Gastroesophageal sphincter (tissue), 4 donors: ENCODE measurements around the gene GSTO1. TPM values are rescaled to one million over a fixed set of nuclear protein-coding genes. Genes with fewer than 3 reads are reported as not detected.
"Not testable (repeated sequence)": the region's sequence is repeated elsewhere in the genome, so short reads cannot be mapped to it uniquely, and the experiment has no call there.

ENCODE experiments used
- ATAC-seq: fragments of 150-250 bp; one replicate; pipeline ENCODE4 v1.9.1; 2016; ENCODE audit warnings: mild to moderate bottlenecking, moderate library complexity
- H3K27ac ChIP-seq, 4 donors: fragments of 200-600 bp; sonication (generic) in 3 of 4; 1 replicate in 3 of 4; 2 replicates in 1 of 4; pipeline ENCODE4 v1.5.1; 2016 to 2019
- H3K27me3 ChIP-seq: fragments of 200-600 bp; sonication (generic); one replicate; pipeline ENCODE4 v1.5.1; 2019
- H3K36me3 ChIP-seq, 2 donors: fragments of 200-600 bp; sonication (generic); one replicate each; pipeline ENCODE4 v1.5.1; 2019; ENCODE audit warnings: control low read depth in 1 of 2
- H3K4me1 ChIP-seq, 3 donors: fragments of 200-600 bp; sonication (generic); 1 replicate in 2 of 3; 2 replicates in 1 of 3; pipeline ENCODE4 v1.5.1; 2016 to 2019; ENCODE audit warnings: control low read depth in 2 of 3
- H3K4me3 ChIP-seq, 2 donors: fragments of 200-600 bp; sonication (generic); one replicate each; pipeline ENCODE4 v1.5.1; 2019; ENCODE audit warnings: mild to moderate bottlenecking in 1 of 2, moderate library complexity in 1 of 2
- H3K9me3 ChIP-seq, 3 donors: fragments of 200-600 bp; sonication (generic); one replicate each; pipeline ENCODE4 v1.5.1; 2017 to 2019; ENCODE audit warnings: control low read depth in 2 of 3
- EP300 ChIP-seq: sonication (generic); formaldehyde crosslinking; IDR thresholded peaks from one replicate; pipeline ENCODE4 v1.6.1; 2017; ENCODE audit warnings: antibody characterized with exemption, mild to moderate bottlenecking
- POLR2A ChIP-seq, 2 donors: fragments of 450-650 bp; IDR thresholded peaks; one replicate each; pipeline ENCODE4 v1.6.1; 2017; ENCODE audit warnings: antibody characterized with exemption in 2 of 2, mild to moderate bottlenecking in 2 of 2, moderate library complexity in 1 of 2
- POLR2AphosphoS5 ChIP-seq: sonication (generic); formaldehyde crosslinking; IDR thresholded peaks from one replicate; pipeline ENCODE4 v1.6.1; 2017; ENCODE audit warnings: antibody characterized with exemption
- WGBS, 2 donors: methylation state at CpG; one replicate each; pipeline ENCODE4 v1.1.5; 2018; ENCODE audit warnings: low coverage in 1 of 2; 5-methylcytosine and 5-hydroxymethylcytosine counted together
- total RNA-seq, 4 donors: library from RNA; depleted of rRNA; stranded (reverse); fragments of >200 nt; gene quantifications; one replicate each; pipeline ENCODE4 v1.1.0, GENCODE V29; 2016
- TF ChIP-seq, protein P1 (sequence below), 4 experiments: fragments of 200-600 bp in 2 of 4; fragments of 450-650 bp in 2 of 4; sonication (generic) in 1 of 4; IDR thresholded peaks; one replicate each; pipeline ENCODE4 v1.5.1; 2017 to 2019; ENCODE audit warnings: antibody characterized with exemption in 4 of 4, mild to moderate bottlenecking in 2 of 4, moderate library complexity in 2 of 4

GSTO1 gene
- total RNA-seq, 4 donors from 2014 or later, result 124 to 153 (median 149) TPM

DNA sequence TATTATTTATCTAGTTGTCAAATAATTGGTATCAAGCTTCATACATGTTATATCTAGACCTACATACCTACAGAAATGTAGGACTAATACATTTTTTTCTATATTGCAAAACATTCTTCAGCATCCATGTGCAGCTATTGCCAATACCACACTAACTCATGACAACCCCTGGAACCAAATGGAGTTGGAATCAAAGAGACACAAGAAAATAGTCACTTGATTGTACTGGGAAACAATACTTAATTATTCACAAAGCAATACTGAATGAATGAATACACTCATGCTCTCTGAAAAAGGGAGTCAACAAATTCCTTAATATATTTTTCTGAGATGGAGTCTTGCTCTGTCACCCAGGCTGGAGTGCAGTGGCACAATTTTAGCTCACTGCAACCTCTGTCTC lies 12.1 kb upstream of the GSTO1 start:
- TF ChIP-seq POLR2A (IDR thresholded peaks at IDR 0.05) (no peak), POLR2AphosphoS5 (no peak), EP300 (no peak)
- TF ChIP-seq, protein P1, sequence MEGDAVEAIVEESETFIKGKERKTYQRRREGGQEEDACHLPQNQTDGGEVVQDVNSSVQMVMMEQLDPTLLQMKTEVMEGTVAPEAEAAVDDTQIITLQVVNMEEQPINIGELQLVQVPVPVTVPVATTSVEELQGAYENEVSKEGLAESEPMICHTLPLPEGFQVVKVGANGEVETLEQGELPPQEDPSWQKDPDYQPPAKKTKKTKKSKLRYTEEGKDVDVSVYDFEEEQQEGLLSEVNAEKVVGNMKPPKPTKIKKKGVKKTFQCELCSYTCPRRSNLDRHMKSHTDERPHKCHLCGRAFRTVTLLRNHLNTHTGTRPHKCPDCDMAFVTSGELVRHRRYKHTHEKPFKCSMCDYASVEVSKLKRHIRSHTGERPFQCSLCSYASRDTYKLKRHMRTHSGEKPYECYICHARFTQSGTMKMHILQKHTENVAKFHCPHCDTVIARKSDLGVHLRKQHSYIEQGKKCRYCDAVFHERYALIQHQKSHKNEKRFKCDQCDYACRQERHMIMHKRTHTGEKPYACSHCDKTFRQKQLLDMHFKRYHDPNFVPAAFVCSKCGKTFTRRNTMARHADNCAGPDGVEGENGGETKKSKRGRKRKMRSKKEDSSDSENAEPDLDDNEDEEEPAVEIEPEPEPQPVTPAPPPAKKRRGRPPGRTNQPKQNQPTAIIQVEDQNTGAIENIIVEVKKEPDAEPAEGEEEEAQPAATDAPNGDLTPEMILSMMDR (IDR thresholded peaks at IDR 0.05), result no peak
- no peak overlapping the region for H3K4me3 ChIP-seq
- no peaks in the 10 kb centered on the region for H3K36me3 ChIP-seq
- no peaks in the 10 kb centered on the region for H3K9me3 ChIP-seq
- no peak overlapping the region for H3K27ac ChIP-seq
- H3K27me3 ChIP-seq, result peaks cover 15% of the 10 kb centered on the region
- H3K4me1 ChIP-seq, result no peaks in the 10 kb centered on the region
- no peak for ATAC-seq

- H3K9me3 ChIP-seq, H3K4me1 ChIP-seq, H3K36me3 ChIP-seq, H3K4me3 ChIP-seq, H3K27ac ChIP-seq, ATAC-seq: not testable (repeated sequence)
- WGBS, 2 donors, result 79 to 93% methylated on average over 2 to 3 of the region's 3 CpGs
- peaks cover 15% of the 10 kb centered on the region for H3K27me3 ChIP-seq
These were observed 11.7 kb upstream of the GSTO1 start for GRCh38 chr10:104243009-104243408.

GRCh38 chr10:104243512-104243911 lies 11.2 kb upstream of the GSTO1 start:
- 33 to 50% methylated on average over 5 of the region's 5 CpGs for WGBS, 2 donors
- TF ChIP-seq POLR2A (IDR thresholded peaks at IDR 0.05), result no peak
- no peak for TF ChIP-seq POLR2AphosphoS5
- TF ChIP-seq EP300, result no peak

GRCh38 chr10:104245066-104245632 lies 9.5 kb upstream of the GSTO1 start:
- Histone ChIP-seq H3K9me3 (no peaks in the 10 kb centered on the region), H3K27ac (no peak overlapping the region), H3K36me3 (no peaks in the 10 kb centered on the region), H3K4me1 (no peaks in the 10 kb centered on the region), H3K4me3 (no peak overlapping the region), H3K27me3 (peaks cover 15% of the 10 kb centered on the region)
- WGBS, 2 donors, result 100% methylated on average over 1 of the region's 34 CpGs; no CpG with 5 or more reads in 1 of the 2 donors
- TF ChIP-seq, protein P1 (IDR thresholded peaks at IDR 0.05), result no peak
- TF ChIP-seq EP300 (no peak), POLR2A (IDR thresholded peaks at IDR 0.05) (no peak), POLR2AphosphoS5 (no peak)
- no peak for ATAC-seq

More at GRCh38 chr10:104243512-104243911, 11.2 kb upstream of the GSTO1 start:
- no peak overlapping the region for H3K27ac ChIP-seq
- no peak overlapping the region for H3K4me3 ChIP-seq
- no peaks in the 10 kb centered on the region for H3K4me1 ChIP-seq
- no peak for ATAC-seq
- no peaks in the 10 kb centered on the region for H3K9me3 ChIP-seq
- no peaks in the 10 kb centered on the region for H3K36me3 ChIP-seq
- peaks cover 16% of the 10 kb centered on the region for H3K27me3 ChIP-seq

DNA sequence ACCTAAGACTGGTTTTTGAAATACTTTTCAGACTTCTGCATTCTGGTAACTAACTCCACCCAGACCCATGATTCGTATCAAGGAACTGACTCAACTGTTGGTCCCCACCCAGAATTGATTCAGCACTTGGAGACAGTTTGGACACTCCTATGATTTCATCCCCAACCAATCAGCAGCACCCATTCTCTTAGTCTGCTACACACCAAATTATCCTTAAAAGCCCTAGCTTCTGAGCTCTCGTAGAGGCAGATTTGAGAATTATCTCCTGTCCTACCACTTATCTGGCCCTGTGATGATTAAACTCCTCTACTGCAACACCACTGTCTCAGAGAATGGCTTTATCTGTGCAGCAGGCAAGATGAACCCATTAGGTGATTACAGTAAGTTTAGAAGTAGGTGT lies 7.7 kb upstream of the GSTO1 start:
- Histone ChIP-seq H3K4me3 (no peak overlapping the region), H3K4me1 (no peaks in the 10 kb centered on the region), H3K27me3 (peaks cover 15% of the 10 kb centered on the region), H3K36me3 (no peaks in the 10 kb centered on the region), H3K9me3 (no peaks in the 10 kb centered on the region), H3K27ac (no peak overlapping the region)
- ATAC-seq, result peak; percentile 81
- TF ChIP-seq EP300 (no peak), POLR2A (IDR thresholded peaks at IDR 0.05) (no peak), POLR2AphosphoS5 (no peak)
- TF ChIP-seq, protein P1 (IDR thresholded peaks at IDR 0.05), result no peak
- 14 to 30% methylated on average over 1 to 2 of the region's 2 CpGs for WGBS, 2 donors

DNA sequence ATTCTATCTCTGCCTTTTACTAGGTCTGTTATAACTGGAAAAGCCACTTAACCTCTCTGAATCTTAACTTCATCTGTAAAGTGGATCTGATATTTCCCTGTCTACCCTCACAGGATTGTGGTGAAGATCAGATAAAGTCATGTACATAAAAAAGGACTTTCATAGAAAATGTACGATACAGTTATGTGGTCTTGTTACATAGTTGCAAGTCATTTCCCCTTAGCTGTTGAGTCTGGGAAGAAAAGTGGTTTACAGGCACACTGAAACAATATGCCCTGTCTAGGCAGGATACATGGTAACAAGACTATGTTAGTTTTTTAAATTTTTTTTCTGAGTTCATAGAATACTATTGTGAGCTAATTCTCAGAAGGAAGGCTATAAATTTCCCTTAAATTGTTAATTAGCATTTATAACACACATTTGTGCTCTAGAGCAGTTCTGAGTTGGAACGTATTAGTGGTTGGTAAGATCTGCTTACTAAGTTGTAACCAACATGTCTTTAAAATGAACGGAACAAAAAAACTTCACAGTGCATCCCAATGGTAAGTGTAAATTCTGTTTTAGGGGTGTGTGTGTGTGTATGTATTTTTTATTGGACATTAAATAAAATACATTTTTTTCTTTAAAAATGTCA lies 7.1 kb upstream of the GSTO1 start:
- Histone ChIP-seq H3K27me3 (peaks cover 13% of the 10 kb centered on the region), H3K4me3 (no peak overlapping the region), H3K27ac (no peak overlapping the region), H3K9me3 (no peaks in the 10 kb centered on the region), H3K4me1 (no peaks in the 10 kb centered on the region), H3K36me3 (no peaks in the 10 kb centered on the region)
- no peak for ATAC-seq
- 78 to 82% methylated on average over 3 of the region's 3 CpGs for WGBS, 2 donors
- no peak for TF ChIP-seq EP300

- H3K27me3 ChIP-seq, H3K27ac ChIP-seq, H3K4me1 ChIP-seq, ATAC-seq, H3K9me3 ChIP-seq, H3K4me3 ChIP-seq, H3K36me3 ChIP-seq: not testable (repeated sequence)
- WGBS, 2 donors, result 74 to 95% methylated on average over 8 to 11 of the region's 11 CpGs
These were observed 5.8 kb upstream of the GSTO1 start for GRCh38 chr10:104248931-104249330.
